Prostate gland (tissue), 2 donors: ENCODE measurements around the gene DHRS2. TPM values are rescaled to one million over a fixed set of nuclear protein-coding genes. Genes with fewer than 3 reads are reported as not detected.

Experiments
- DNase-seq: peaks from one replicate; pipeline ENCODE4 v3.0.0-alpha.2; 2019; ENCODE audit warnings: low spot score
- H3K27ac ChIP-seq, 2 donors: fragments of 200-600 bp; sonication (generic); 2 replicates each; pipeline ENCODE4 v1.5.1; 2017 to 2019
- H3K27me3 ChIP-seq: fragments of 200-600 bp; sonication (generic); replicated peaks from 2 replicates; pipeline ENCODE4 v1.5.1; 2019; ENCODE audit not compliant: insufficient read depth
- H3K36me3 ChIP-seq, 2 donors: fragments of 200-600 bp; sonication (generic); 1 replicate in 1 of 2; 2 replicates in 1 of 2; pipeline versions ENCODE4 v1.5.1 to v1.8.1; 2017 to 2019
- H3K4me1 ChIP-seq: fragments of 200-600 bp; sonication (generic); replicated peaks from 2 replicates; pipeline ENCODE4 v1.5.1; 2019
- H3K4me3 ChIP-seq, 2 donors: fragments of 200-600 bp; sonication (generic); 2 replicates each; pipeline ENCODE4 v1.5.1; 2017 to 2019
- H3K9me3 ChIP-seq: fragments of 200-600 bp; sonication (generic); 2 replicates; pipeline ENCODE4 v1.5.1; 2017
- CTCF ChIP-seq, 4 experiments: fragments of 200-600 bp in 2 of 4; fragments of 450-650 bp in 2 of 4; sonication (generic) in 2 of 4; IDR thresholded peaks; 1 replicate in 3 of 4; 2 replicates in 1 of 4; pipeline ENCODE4 v1.5.1; 2016 to 2019; ENCODE audit warnings: antibody characterized with exemption in 4 of 4, mild to moderate bottlenecking in 2 of 4, moderate library complexity in 2 of 4
- POLR2A ChIP-seq: fragments of 450-650 bp; IDR thresholded peaks from one replicate; pipeline ENCODE4 v1.6.1; 2016; ENCODE audit warnings: antibody characterized with exemption, mild to moderate bottlenecking
- POLR2AphosphoS5 ChIP-seq: sonication (generic); formaldehyde crosslinking; IDR thresholded peaks from one replicate; pipeline ENCODE4 v1.6.1; 2017; ENCODE audit warnings: antibody characterized with exemption
- WGBS: methylation state at CpG from one replicate; pipeline ENCODE4 v1.1.5; 2018; 5-methylcytosine and 5-hydroxymethylcytosine counted together
- intact Hi-C: fragments of 100-400 bp; cut with DNase I; formaldehyde crosslinking; loops from one replicate; pipeline ENCODE4 v1.14.2; 2022
- total RNA-seq, 2 donors: library from RNA; depleted of rRNA; stranded (reverse); fragments of >200 nt; gene quantifications; one replicate each; pipeline ENCODE4 v1.1.0, GENCODE V29; 2016

The DHRS2 gene
- total RNA-seq, 2 donors from 2014 or later, result 1.2 to 5.9 TPM

GRCh38 chr14:23612802-23613201, 23.4 kb upstream of the DHRS2 start:
- no peak for DNase-seq
- intact Hi-C loops, result no loop called here
- no peak for TF ChIP-seq POLR2A
- TF ChIP-seq CTCF (IDR thresholded peaks at IDR 0.05), result no peak
- no peak for TF ChIP-seq POLR2AphosphoS5
- H3K36me3 ChIP-seq, result no peaks in the 10 kb centered on the region
- no peak overlapping the region for H3K4me3 ChIP-seq
- WGBS, result 95% methylated on average over 1 of the region's 1 CpG
- H3K9me3 ChIP-seq, result no peaks in the 10 kb centered on the region
- H3K4me1 ChIP-seq, result no peaks in the 10 kb centered on the region
- no peak overlapping the region for H3K27ac ChIP-seq
- no peaks in the 10 kb centered on the region for H3K27me3 ChIP-seq

GRCh38 chr14:23613242-23614070, 22.7 kb upstream of the DHRS2 start:
- Histone ChIP-seq H3K9me3 (no peaks in the 10 kb centered on the region), H3K4me1 (no peaks in the 10 kb centered on the region), H3K4me3 (no peak overlapping the region), H3K27me3 (no peaks in the 10 kb centered on the region), H3K27ac (no peak overlapping the region), H3K36me3 (no peaks in the 10 kb centered on the region)
- whole genome bisulfite sequencing, result 81% methylated on average over 6 of the region's 6 CpGs
- intact Hi-C loops, result no loop called here
- no peak for DNase-seq
- no peak for TF ChIP-seq CTCF (IDR thresholded peaks at IDR 0.05)

- TF ChIP-seq CTCF (IDR thresholded peaks at IDR 0.05), result no peak
- no peak for TF ChIP-seq POLR2AphosphoS5
- no peak for TF ChIP-seq POLR2A
- intact Hi-C loops, result no loop called here
- Histone ChIP-seq H3K9me3 (no peaks in the 10 kb centered on the region), H3K4me1 (no peaks in the 10 kb centered on the region), H3K36me3 (no peaks in the 10 kb centered on the region), H3K27ac (no peak overlapping the region), H3K27me3 (no peaks in the 10 kb centered on the region), H3K4me3 (no peak overlapping the region)
- 62% methylated on average over 2 of the region's 2 CpGs for WGBS
- DNase-seq, result no peak
Measured at GRCh38 chr14:23614395-23614828, 21.8 kb upstream of the DHRS2 start.

- Histone ChIP-seq H3K9me3 (no peaks in the 10 kb centered on the region), H3K4me1 (no peaks in the 10 kb centered on the region), H3K36me3 (no peaks in the 10 kb centered on the region), H3K27me3 (no peaks in the 10 kb centered on the region), H3K4me3 (no peak overlapping the region), H3K27ac (no peak overlapping the region)
- intact Hi-C loops, result no loop called here
- 65% methylated on average over 5 of the region's 5 CpGs for WGBS
- TF ChIP-seq POLR2A, result no peak
- TF ChIP-seq CTCF (IDR thresholded peaks at IDR 0.05), result no peak
- TF ChIP-seq POLR2AphosphoS5, result no peak
- DNase-seq, result no peak
Measured at GRCh38 chr14:23615856-23616255, 20.3 kb upstream of the DHRS2 start.

- H3K27ac ChIP-seq, result no peak overlapping the region
- TF ChIP-seq CTCF (IDR thresholded peaks at IDR 0.05) (no peak), POLR2AphosphoS5 (no peak), POLR2A (no peak)
- DNase-seq, result no peak
- H3K27me3 ChIP-seq, result no peaks in the 10 kb centered on the region
- intact Hi-C loops, result no loop called here
- H3K9me3 ChIP-seq, result no peaks in the 10 kb centered on the region
- H3K4me1 ChIP-seq, result no peaks in the 10 kb centered on the region
- no peaks in the 10 kb centered on the region for H3K36me3 ChIP-seq
- no peak overlapping the region for H3K4me3 ChIP-seq
- WGBS, result 87% methylated on average over 1 of the region's 1 CpG
Measured at GRCh38 chr14:23617539-23617938, 18.6 kb upstream of the DHRS2 start.
